GM19023 (cell line): ENCODE measurements around the gene ZNF785.
"Not testable (repeated sequence)": the region's sequence is repeated elsewhere in the genome, so short reads cannot be mapped to it uniquely, and the experiment has no call there.

Experiments
- ATAC-seq: cut with Tn5 transposase; IDR thresholded peaks from one replicate; pipeline ENCODE4 v1.9.1; 2021; ENCODE audit warnings: mild to moderate bottlenecking, moderate library complexity; ENCODE audit not compliant: unreplicated experiment

ZNF785 gene

DNA sequence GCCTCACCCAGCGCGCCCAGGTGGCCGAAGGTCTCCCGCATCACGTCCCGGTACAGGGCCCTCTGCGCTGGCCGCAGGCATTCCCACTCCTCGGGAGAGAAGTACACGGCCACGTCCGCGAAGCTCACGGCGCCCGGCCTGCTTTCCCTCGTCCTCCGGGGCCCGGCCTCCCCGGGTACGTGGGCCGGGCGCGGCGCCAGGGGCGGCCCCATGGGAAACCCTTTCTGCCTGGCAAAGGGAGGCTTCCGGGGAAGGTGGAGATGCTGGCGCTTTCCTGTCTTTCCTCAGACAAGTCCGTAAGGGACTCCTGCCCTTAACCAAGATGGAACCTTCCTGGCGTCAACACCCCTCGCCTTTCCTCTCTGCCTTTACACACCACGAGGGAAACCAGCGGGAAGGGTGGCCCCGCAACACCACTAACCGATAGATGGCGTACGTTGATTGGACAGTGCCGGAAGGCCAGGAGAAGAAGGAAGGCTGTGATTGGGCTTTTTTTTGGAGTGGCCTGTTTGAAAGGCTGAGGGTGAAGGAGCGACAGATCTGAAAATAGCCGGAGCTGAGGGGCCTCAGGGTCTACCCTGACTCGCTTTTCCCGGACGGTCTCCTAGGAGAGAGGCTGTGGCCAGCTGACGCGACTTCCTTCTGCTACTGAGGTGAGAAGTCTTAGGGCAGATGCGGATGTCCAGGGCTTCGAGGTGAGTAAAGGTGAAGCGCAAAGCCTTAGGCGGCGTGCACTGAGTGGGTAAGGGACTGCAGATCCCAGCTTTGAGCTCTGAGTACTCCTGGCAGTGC, at the start of gene ZNF785:
Gene ZNF785 (minus strand): TSS at position 298 of the 792 bp plus-strand sequence. CDS start 86 bp downstream, at position 212.
- ATAC-seq: peak; percentile 90

- ATAC-seq: no peak
Measured at GRCh38 chr16:30633526-30633925, 48.0 kb upstream of the ZNF785 start.

GRCh38 chr16:30632454-30632853, 47.0 kb upstream of the ZNF785 start:
- ATAC-seq: not testable (repeated sequence)

- ATAC-seq: no peak
Measured at GRCh38 chr16:30628628-30629540, 43.4 kb upstream of the ZNF785 start.

DNA sequence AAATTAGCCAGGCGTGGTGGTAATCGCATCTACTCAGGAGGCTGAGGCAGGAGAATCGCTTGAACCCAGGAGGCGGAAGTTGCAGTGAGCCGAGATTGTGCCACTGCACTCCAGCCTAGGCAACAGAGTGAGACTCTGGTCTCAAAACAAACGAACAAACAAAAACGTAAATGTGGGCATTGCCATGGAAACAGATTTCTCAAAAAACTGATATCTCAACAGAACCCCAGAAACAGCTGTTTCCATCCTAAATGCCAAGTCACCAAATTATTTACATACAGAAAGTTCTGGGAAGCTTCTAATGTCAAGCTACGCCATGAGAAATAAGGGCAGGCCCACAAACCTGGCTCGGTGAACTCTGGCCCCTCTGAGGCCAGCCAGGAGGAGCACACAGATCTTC, 40.7 kb upstream of the ZNF785 start:
- no peak for ATAC-seq

DNA sequence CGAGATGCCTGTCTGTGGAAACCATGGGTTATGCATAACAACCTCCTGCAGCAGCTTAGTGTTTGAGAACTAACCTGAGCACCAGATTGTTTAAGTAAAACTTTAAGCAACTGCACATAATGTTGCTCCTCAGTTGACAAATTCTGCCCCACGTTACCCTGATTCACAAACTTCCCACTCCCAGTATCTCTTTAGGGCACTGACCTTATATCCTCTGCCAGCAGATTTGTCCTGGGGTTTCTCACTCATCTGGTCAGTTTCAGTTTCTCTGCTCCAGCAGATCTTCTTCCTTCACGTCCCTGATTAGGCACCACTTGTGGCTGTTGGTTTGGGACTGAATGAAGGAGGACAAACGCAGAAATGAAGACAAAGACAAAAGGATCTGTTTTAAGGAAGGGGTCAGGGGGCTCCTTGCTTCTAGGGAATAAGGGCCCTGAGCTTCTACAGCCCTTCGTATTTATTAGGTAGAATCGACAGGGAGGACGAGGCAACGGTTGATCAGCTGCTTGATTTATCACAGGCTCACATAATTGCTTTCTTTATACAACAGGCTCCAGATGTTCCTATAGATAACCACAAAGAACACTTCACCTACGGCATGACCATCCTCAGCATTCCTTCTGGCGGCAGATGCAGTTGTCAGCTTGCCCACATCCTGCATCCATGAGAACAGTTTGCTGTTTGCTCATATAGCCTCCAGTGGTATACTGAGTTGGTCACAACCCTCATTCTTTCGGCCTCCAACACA, 38.2 kb upstream of the ZNF785 start:
- no peak for ATAC-seq

DNA sequence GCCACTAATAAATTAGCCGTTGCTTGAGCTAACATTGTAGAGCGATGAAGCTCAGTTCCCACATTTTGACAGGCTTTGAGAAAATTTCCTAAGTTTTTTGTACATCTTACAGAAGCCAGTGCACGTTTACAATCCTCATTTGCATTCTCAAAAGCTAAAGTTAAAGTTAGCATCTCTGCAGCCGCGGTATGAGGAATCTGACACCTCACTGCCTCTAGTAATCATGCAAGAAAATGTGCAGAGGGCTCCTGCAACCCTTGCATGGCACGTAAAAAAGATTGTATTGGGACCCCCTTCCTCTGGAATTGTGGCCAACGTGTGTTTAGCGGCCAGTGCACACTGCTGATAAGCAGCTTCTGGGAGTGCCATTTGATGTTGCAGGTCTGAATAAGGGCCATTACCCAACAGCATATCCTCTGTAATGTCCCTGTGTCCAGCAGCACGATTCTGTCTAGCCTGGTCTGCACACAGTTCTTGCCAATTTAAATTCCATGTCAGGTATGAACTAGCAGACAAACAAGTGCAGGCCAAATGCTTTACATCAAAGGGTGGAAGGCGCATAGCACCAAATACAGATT, 37.0 kb upstream of the ZNF785 start:
- no peak for ATAC-seq

DNA sequence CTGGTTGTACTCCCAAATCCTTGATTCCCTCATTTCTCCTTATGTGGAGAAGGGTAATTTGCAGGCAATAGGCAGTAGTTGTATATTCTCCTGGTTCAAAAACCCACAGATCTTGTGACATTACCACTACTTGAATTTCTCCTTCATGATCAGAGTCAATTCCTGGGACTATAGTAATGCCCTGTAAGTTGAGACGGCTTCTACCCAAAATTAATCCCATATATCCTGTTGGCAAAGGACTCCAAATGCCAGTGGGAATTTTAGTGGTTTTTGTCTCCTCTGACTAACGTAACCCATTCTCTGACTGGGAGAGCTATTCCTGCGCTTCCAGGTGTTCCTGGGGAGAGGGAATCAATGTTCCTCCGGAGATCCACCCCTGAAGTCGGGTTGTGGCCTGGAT, 36.3 kb upstream of the ZNF785 start:
- no peak for ATAC-seq

DNA sequence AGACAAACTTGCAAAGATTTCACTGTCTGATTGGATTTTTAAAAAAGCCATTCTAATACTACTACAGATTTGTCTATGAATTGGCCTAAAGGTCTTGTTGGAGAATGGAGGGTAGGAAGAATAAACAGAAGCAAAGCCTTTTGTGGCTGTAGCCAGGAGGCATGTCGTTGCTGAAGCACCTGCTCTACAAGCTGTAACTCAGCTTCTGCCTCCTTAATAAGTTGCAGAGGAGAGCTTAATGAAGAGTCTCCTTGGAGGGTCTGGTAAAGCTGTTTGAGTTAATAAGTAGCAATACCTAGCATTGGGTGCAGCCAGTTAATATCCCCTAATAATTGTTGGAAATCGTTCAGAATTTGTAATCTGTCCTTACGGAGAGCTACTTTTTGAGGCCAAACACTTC, 34.7 kb upstream of the ZNF785 start:
- no peak for ATAC-seq

DNA sequence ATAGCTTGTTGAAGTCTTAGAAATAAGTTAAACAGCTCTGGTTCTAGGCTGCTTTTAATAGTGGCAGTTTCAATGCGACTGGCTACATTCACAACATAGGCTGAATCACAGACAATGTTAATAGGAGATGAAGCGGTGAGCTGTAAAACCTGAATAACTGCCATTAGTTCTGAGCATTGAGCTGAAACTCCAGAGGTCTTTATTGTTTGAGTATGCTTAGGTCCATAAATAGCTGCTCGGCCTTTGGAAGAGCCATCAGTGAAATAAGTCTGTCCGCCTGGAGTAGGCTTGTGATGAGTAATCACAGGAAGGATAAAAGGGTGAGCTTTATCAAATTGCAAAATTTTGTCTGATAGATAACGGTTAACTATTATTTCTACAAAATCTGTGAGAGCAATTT, 34.1 kb upstream of the ZNF785 start:
- ATAC-seq: no peak

GRCh38 chr16:30619202-30619601, 33.7 kb upstream of the ZNF785 start:
- no peak for ATAC-seq

DNA sequence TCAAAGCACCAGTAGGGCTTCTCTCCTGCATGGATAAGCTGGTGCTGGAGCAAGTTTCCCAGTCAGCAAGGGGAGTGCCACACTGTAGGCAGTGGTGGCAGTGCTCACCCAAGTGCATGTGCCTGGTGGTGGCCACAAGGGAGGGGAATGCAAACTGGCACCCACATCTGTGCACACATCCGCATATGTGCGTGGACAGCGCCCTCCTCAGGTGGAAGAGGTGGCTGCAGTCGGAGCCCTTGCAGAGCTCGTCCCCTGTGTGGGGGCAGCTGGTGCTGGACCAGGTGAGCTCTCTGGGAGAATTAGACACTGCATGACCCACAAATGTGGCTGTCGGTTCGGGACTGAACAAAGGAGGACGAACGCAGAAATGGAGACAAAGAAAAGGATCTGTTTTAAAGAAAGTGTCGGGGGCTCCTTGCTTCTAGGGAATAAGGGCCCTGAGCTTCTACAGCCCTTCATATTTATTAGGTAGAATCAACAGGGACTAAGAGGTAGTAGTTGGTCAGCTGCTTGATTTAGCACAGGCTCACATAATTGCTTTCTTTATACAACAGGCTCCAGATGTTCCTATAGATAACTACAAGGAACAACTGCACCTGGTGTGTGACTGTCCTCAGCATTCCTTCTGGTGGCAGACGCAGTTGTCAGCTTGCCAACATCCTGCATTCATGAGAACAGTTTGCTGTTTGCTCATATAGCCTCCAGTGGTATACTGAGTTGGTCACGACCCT, 30.0 kb upstream of the ZNF785 start:
- no peak for ATAC-seq

- peak; percentile 85 for ATAC-seq
Measured at GRCh38 chr16:30609926-30610839, 24.7 kb upstream of the ZNF785 start, which contains the start of gene ZNF689. Gene ZNF689 (minus strand): TSS chr16:30610389. CDS start chr16:30610041, 348 bp downstream.

GRCh38 chr16:30609002-30609925, 23.8 kb upstream of the ZNF785 start:
- ATAC-seq: peak; percentile 39

- no peak for ATAC-seq
Measured at GRCh38 chr16:30606004-30606403, 20.5 kb upstream of the ZNF785 start.

- ATAC-seq: no peak
Measured at GRCh38 chr16:30605158-30605557, 19.7 kb upstream of the ZNF785 start.

GRCh38 chr16:30604316-30604947, 18.9 kb upstream of the ZNF785 start:
- ATAC-seq: no peak
